Transverse colon (tissue), 4 donors: Measurements from ENCODE around the gene PPAN. TPM values are rescaled to one million over a fixed set of nuclear protein-coding genes. Genes with fewer than 3 reads are reported as not detected.

Experiments used
- DNase-seq: peaks from one replicate; pipeline ENCODE4 v3.0.0-alpha.2; 2019
- H3K27ac ChIP-seq, 4 donors: fragments of 200-600 bp; sonication (generic); 2 replicates each; pipeline ENCODE4 v1.5.1; 2016 to 2018; ENCODE audit warnings: inconsistent platforms in 4 of 4
- H3K27me3 ChIP-seq: fragments of 200-600 bp; sonication (generic); 2 replicates; pipeline ENCODE4 v1.5.1; 2017; ENCODE audit warnings: inconsistent platforms
- H3K36me3 ChIP-seq, 4 donors: fragments of 200-600 bp; sonication (generic); 2 replicates each; pipeline ENCODE4 v1.5.1; 2017 to 2019; ENCODE audit warnings: inconsistent platforms in 4 of 4
- H3K4me1 ChIP-seq, 4 donors: fragments of 200-600 bp; sonication (generic); 2 replicates each; pipeline ENCODE4 v1.5.1; 2017 to 2020; ENCODE audit warnings: inconsistent platforms in 4 of 4
- H3K4me3 ChIP-seq, 4 donors: fragments of 200-600 bp; sonication (generic); 1 replicate in 1 of 4; 2 replicates in 3 of 4; pipeline versions ENCODE4 v1.5.1 to v1.6.1; 2017 to 2019; ENCODE audit warnings: inconsistent platforms in 4 of 4
- H3K9me3 ChIP-seq, 2 donors: fragments of 200-600 bp; sonication (generic); 2 replicates each; pipeline ENCODE4 v1.5.1; 2017 to 2019; ENCODE audit warnings: inconsistent platforms in 2 of 2
- EP300 ChIP-seq: sonication (generic); formaldehyde crosslinking; IDR thresholded peaks from one replicate; pipeline ENCODE4 v1.6.1; 2017; ENCODE audit warnings: antibody characterized with exemption, low read depth
- POLR2A ChIP-seq: fragments of 450-650 bp; IDR thresholded peaks from one replicate; pipeline ENCODE4 v1.6.1; 2016; ENCODE audit warnings: antibody characterized with exemption, mild to moderate bottlenecking, moderate library complexity
- POLR2AphosphoS5 ChIP-seq, 3 donors: sonication (generic); formaldehyde crosslinking; IDR thresholded peaks; one replicate each; pipeline ENCODE4 v1.6.1; 2016; ENCODE audit warnings: antibody characterized with exemption in 3 of 3
- WGBS, 2 donors: methylation state at CpG; one replicate each; pipeline ENCODE4 v1.1.5; 2018; ENCODE audit warnings: low coverage in 1 of 2; 5-methylcytosine and 5-hydroxymethylcytosine counted together
- in situ Hi-C, 4 donors: fragments of 200-750 bp; cut with MboI; loops; one replicate each; pipeline versions ENCODE4 v1.15.0 to v1.15.1; 2017; ENCODE audit warnings: low sequenced_read_pairs in 3 of 4, low pct_ligation_motif_present in 1 of 4, low pct_unique_long_range_greater_than_20kb in 1 of 4
- intact Hi-C: fragments of 100-400 bp; cut with DNase I; formaldehyde crosslinking; loops from one replicate; pipeline ENCODE4 v1.15.1; 2023; ENCODE audit warnings: low total_unique reads
- total RNA-seq, 4 donors: library from RNA; depleted of rRNA; stranded (reverse); fragments of >200 nt; gene quantifications; one replicate each; pipeline ENCODE4 v1.1.0, GENCODE V29; 2016
- TF ChIP-seq, protein P1 (sequence below), 5 experiments: fragments of 200-600 bp in 3 of 5; fragments of 450-650 bp in 2 of 5; sonication (generic) in 3 of 5; IDR thresholded peaks; 1 replicate in 2 of 5; 2 replicates in 3 of 5; pipeline ENCODE4 v1.5.1; 2016 to 2017; ENCODE audit warnings: antibody characterized with exemption in 5 of 5, inconsistent platforms in 3 of 5, mild to moderate bottlenecking in 2 of 5, moderate library complexity in 1 of 5

PPAN gene
- total RNA-seq, 4 donors from 2014 or later = 10.1 to 31.8 (median 21.5) TPM

DNA sequence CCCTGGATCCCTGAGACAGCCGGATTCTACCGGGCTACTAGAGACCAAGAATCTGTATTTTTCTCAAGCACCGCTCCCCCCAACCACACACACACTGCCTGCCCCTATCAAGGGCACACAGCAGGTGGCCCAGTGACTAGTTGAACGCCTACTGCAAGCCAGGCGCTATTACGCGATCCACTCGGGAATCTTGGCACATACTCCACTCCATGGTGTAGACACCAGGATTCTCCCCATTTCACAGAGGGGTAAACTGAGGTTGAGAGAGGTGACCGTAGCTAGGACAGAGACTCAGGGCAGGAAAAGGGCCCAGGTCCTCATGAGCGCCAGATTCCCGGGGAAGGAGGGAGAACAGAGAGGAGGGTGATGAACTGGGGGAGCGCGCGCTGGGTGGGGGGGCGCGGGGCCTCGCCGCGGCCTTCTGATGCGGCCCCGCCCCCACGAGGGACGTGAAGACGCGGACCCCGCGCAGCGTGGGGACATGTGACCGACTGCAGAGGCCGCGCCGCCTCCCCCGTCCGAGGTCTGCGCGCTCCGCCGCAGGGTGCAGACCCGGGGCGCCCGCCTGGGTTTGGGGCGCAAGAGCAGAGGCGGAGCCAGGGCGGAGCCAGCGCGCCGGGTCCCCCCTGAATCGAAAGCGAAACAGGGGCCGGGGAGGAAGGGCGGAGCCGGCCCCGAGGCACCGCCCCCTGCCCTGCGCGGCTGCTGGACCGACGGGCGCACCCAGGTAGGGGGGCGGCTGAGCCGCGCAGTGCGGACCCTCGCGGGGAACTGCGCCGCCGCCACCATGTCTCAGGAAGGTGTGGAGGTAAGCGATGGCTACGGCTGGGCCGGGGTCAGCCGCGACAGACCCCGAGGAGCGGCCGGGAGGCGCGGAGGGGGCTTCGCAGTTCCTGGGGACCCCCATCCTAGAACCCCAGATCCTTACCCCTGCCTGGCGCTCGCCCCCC lies 20.2 kb upstream of the PPAN start, which contains the start of gene SHFL:
SHFL (plus strand) TSS at position 677 of the 950 bp plus-strand sequence; CDS start at position 788, 111 bp downstream.
- H3K27me3 ChIP-seq = no peaks in the 10 kb centered on the region
- intact Hi-C loops = no loop called here
- H3K36me3 ChIP-seq = no peaks in the 10 kb centered on the region
- peak within 1 kb of the TSS; percentile 76 to 99 (median 82) for H3K4me3 ChIP-seq
- TF ChIP-seq EP300 = no peak
- peak in 2 of 3 donors; percentile 19 to 37 for TF ChIP-seq POLR2AphosphoS5 (IDR thresholded peaks at IDR 0.05)
- TF ChIP-seq, protein P1, sequence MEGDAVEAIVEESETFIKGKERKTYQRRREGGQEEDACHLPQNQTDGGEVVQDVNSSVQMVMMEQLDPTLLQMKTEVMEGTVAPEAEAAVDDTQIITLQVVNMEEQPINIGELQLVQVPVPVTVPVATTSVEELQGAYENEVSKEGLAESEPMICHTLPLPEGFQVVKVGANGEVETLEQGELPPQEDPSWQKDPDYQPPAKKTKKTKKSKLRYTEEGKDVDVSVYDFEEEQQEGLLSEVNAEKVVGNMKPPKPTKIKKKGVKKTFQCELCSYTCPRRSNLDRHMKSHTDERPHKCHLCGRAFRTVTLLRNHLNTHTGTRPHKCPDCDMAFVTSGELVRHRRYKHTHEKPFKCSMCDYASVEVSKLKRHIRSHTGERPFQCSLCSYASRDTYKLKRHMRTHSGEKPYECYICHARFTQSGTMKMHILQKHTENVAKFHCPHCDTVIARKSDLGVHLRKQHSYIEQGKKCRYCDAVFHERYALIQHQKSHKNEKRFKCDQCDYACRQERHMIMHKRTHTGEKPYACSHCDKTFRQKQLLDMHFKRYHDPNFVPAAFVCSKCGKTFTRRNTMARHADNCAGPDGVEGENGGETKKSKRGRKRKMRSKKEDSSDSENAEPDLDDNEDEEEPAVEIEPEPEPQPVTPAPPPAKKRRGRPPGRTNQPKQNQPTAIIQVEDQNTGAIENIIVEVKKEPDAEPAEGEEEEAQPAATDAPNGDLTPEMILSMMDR (IDR thresholded peaks at IDR 0.05) = no peak
- TF ChIP-seq POLR2A = no peak
- peak within 1 kb of the TSS; percentile 85 to 93 (median 88) for H3K27ac ChIP-seq
- in situ Hi-C loops = no loop called here
- peaks cover 0 to 5% (median 1%) of the 10 kb centered on the region in 4 donors for H3K4me1 ChIP-seq
- DNase-seq = peak; percentile 88
- H3K9me3 ChIP-seq = no peaks in the 10 kb centered on the region
- 8% methylated on average over 36 of the region's 81 CpGs; no CpG with 5 or more reads in 1 of the 2 donors for WGBS, 2 donors

- H3K4me3 ChIP-seq = peak overlapping the region; percentile 76 to 99 (median 82)
- H3K27me3 ChIP-seq = no peaks in the 10 kb centered on the region
- H3K36me3 ChIP-seq = no peaks in the 10 kb centered on the region
- no peaks in the 10 kb centered on the region for H3K9me3 ChIP-seq
- in situ Hi-C loops (no loop called here), intact Hi-C loops (no loop called here)
- TF ChIP-seq, protein P1 (IDR thresholded peaks at IDR 0.05) = no peak
- TF ChIP-seq EP300 = no peak
- TF ChIP-seq POLR2AphosphoS5 (IDR thresholded peaks at IDR 0.05) = no peak
- TF ChIP-seq POLR2A = no peak
- H3K4me1 ChIP-seq = peaks cover 0 to 5% (median 1%) of the 10 kb centered on the region in 4 donors
- H3K27ac ChIP-seq = peak overlapping the region; percentile 85 to 93 (median 88)
- DNase-seq = peak; percentile 39
- WGBS, 2 donors = 12% methylated on average over 43 of the region's 43 CpGs; no CpG with 5 or more reads in 1 of the 2 donors
These were observed 19.5 kb upstream of the PPAN start for GRCh38 chr19:10086591-10087192.

DNA sequence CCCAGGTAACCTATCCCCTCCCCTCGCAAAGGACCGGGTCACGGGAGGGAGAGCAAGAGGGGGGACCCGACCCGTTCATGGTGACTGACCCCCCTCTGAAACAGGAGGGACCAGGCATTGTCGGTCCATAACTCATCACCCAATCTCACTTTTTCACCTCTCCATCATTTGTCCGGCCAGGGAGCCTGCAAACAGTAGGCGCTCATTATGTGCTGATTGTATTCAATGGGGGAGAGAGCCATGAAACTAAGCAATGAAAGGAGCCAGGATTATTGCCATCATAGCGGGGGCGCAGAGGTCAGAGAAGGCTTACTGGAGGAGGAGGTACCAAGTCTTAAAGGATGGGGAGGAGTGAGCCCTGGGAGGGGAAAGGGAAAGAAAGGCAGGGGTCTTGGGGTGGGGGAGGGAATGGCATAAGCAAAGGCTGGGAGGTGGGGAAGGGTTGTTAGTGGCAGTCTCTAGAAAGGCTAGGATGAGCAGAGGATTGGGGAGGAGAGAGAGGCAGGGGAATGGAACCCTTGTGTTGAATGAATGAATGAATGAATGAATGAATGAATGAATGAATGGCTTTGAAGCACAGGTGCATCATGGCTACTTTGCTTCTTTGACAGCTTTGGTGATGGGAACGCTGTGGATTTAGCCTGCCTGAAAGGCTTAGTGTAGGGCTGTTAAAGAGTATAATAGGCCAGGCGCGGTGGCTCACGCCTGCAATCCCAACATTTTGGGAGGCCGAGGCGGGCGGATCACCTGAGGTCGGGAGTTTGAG lies 18.7 kb upstream of the PPAN start:
- Histone ChIP-seq H3K4me3 (peak overlapping the region in 2 of 4 donors; percentile 78 to 99), H3K27ac (peak overlapping the region; percentile 85 to 93 (median 88))
- in situ Hi-C loops = no loop called here

More for the DNA sequence above, 18.7 kb upstream of the PPAN start:
- DNase-seq = no peak
- WGBS, 2 donors = 83 to 90% methylated on average over 4 to 18 of the region's 18 CpGs
- H3K4me1 ChIP-seq = peaks cover 0 to 5% (median 1%) of the 10 kb centered on the region in 4 donors
- H3K27me3 ChIP-seq = no peaks in the 10 kb centered on the region
- no peak for TF ChIP-seq POLR2A
- no peak for TF ChIP-seq POLR2AphosphoS5 (IDR thresholded peaks at IDR 0.05)
- TF ChIP-seq EP300 = no peak
- TF ChIP-seq, protein P1 (IDR thresholded peaks at IDR 0.05) = no peak
- no peaks in the 10 kb centered on the region for H3K9me3 ChIP-seq
- intact Hi-C loops = no loop called here
- H3K36me3 ChIP-seq = no peaks in the 10 kb centered on the region
